Psoas muscle (tissue), 8 donors: ENCODE results near the gene CNKSR3. TPM values are rescaled to one million over a fixed set of nuclear protein-coding genes. Genes with fewer than 3 reads are reported as not detected.

ENCODE experiments used
- ATAC-seq, 4 donors: fragments of 200-7000 bp; cut with Tn5 transposase; one replicate each; pipeline ENCODE4 v1.9.1; 2020; ENCODE audit warnings: moderate library complexity in 3 of 4, mild to moderate bottlenecking in 2 of 4
- DNase-seq, 2 donors: peaks; one replicate each; pipeline ENCODE4 v3.0.0-alpha.2; 2020
- H3K27ac ChIP-seq: fragments of 200-600 bp; one replicate; pipeline ENCODE4 v1.8.0; 2022
- H3K27me3 ChIP-seq, 3 donors: fragments of 200-600 bp in 1 of 3; one replicate each; pipeline versions ENCODE4 v1.6.1 to v1.8.0; 2013 to 2022; ENCODE audit warnings: low read length in 2 of 3, mild to moderate bottlenecking in 2 of 3, moderate library complexity in 1 of 3; ENCODE audit not compliant: insufficient read depth in 3 of 3
- H3K36me3 ChIP-seq, 2 donors: fragments of 200-600 bp in 1 of 2; one replicate each; pipeline versions ENCODE4 v1.6.1 to v1.8.0; 2013 to 2022; ENCODE audit warnings: low read depth in 1 of 2, mild to moderate bottlenecking in 1 of 2, moderate library complexity in 1 of 2; ENCODE audit not compliant: insufficient read depth in 1 of 2
- H3K4me1 ChIP-seq: fragments of 200-600 bp; one replicate; pipeline ENCODE4 v1.8.0; 2022
- H3K4me3 ChIP-seq: fragments of 200-600 bp; one replicate; pipeline ENCODE4 v1.8.0; 2022; ENCODE audit warnings: mild to moderate bottlenecking
- H3K9me3 ChIP-seq: fragments of 200-600 bp; one replicate; pipeline ENCODE4 v1.8.0; 2022
- WGBS, 3 donors: extraction: QIAGEN DNeasy Blood & Tissue Kit; methylation state at CpG; one replicate each; pipeline versions ENCODE4 v1.1.6 to v1.1.7; 2013; 5-methylcytosine and 5-hydroxymethylcytosine counted together
- intact Hi-C, 2 donors: fragments of 100-400 bp; cut with DNase I; formaldehyde crosslinking; loops; one replicate each; pipeline versions ENCODE4 v1.11.0 to v1.14.2; 2022
- polyA plus RNA-seq, 3 donors: library from polyadenylated mRNA; stranded (reverse); fragments of 200-250 nt; gene quantifications; one replicate each; pipeline ENCODE4 v1.2.3, GENCODE V29; 2013
- total RNA-seq, 4 donors: library from RNA; stranded (reverse); fragmentation: NEBNext Ultra II Directional in 2 of 4; extraction: Animal tissue kit (Norgen Biotek cat#: 25700) in 2 of 4; gene quantifications; one replicate each; pipeline versions ENCODE4 v1.2.1 to v1.2.4, GENCODE V29; 2021 to 2023
- TF ChIP-seq, protein P1 (sequence below): fragments of 200-600 bp; IDR thresholded peaks from one replicate; pipeline ENCODE4 v1.8.0; 2022; ENCODE audit warnings: antibody characterized with exemption
- donor health status: healthy with polysubstance abuse.
- donor health status: DM: no; HTN: no; CAD: no; lungs with moderate emphysema.
- donor health status: Bipolar disorder and iron deficiency.
- donor health status: healthy.
- donor health status: DM: yes; HTN: yes; CAD: no.
- donor health status: DM: no; HTN: no; CAD: no.
- donor health status: DM: no; HTN: no; CAD: no.
- donor health status: DM: yes; HTN: yes; CAD: no.

The CNKSR3 gene
- total and polyA plus RNA-seq, 7 donors: 0.90 to 4.7 (median 2.3) TPM

DNA sequence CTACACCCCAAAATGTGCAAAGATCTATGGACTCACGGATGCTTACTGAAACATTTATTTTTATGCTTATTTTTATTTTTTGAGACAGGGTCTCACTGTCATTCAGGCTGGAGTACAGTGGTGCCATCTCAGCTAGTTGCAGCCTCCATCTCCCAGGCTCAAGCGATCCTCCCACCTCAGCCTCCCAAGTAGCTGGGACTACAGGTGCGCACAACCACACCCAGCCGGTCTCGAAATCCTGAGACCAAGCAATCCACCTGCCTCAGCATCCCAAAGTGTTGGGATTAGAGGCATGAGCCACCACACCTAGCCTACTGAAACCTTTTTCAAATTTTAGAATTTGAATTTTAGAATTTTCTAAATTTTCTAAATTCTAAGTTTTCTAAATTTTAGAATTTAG is 103.0 kb downstream of the CNKSR3 start:
- no peak overlapping the region for H3K27ac ChIP-seq
- TF ChIP-seq, protein P1, sequence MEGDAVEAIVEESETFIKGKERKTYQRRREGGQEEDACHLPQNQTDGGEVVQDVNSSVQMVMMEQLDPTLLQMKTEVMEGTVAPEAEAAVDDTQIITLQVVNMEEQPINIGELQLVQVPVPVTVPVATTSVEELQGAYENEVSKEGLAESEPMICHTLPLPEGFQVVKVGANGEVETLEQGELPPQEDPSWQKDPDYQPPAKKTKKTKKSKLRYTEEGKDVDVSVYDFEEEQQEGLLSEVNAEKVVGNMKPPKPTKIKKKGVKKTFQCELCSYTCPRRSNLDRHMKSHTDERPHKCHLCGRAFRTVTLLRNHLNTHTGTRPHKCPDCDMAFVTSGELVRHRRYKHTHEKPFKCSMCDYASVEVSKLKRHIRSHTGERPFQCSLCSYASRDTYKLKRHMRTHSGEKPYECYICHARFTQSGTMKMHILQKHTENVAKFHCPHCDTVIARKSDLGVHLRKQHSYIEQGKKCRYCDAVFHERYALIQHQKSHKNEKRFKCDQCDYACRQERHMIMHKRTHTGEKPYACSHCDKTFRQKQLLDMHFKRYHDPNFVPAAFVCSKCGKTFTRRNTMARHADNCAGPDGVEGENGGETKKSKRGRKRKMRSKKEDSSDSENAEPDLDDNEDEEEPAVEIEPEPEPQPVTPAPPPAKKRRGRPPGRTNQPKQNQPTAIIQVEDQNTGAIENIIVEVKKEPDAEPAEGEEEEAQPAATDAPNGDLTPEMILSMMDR: no peak
- no peaks in the 10 kb centered on the region for H3K27me3 ChIP-seq
- intact Hi-C loops: no loop called here
- H3K4me3 ChIP-seq: no peak overlapping the region
- H3K4me1 ChIP-seq: peaks cover 33% of the 10 kb centered on the region
- no peaks in the 10 kb centered on the region for H3K9me3 ChIP-seq
- H3K36me3 ChIP-seq: peaks cover 2 to 7% of the 10 kb centered on the region in 2 donors
- 96 to 99% (median 98%) methylated on average over 5 of the region's 5 CpGs for WGBS, 3 donors
- no peak for ATAC-seq
- DNase-seq: no peak

DNA sequence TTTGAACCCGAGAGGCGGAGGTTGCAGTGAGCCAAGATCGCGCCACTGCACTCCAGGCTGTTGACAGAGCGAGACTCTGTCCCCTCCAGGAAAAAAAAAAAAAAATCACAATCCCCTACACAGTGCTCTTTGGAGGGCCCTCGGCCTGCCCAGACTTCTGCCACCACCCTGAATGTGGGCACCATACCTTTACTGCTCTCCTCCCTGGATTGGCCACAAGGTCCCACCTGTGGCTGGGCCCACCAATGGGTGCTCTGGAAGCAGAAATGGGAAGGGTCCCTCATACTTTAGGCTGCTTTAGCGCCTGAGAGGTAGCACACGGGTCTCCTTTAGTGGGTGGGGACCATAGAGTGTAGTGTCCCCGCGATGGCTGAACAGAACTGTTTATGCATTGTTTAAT is 103.6 kb downstream of the CNKSR3 start:
- Histone ChIP-seq H3K4me1 (peaks cover 31% of the 10 kb centered on the region), H3K27me3 (no peaks in the 10 kb centered on the region), H3K4me3 (no peak overlapping the region), H3K9me3 (no peaks in the 10 kb centered on the region), H3K36me3 (peaks cover 2 to 7% of the 10 kb centered on the region in 2 donors), H3K27ac (no peak overlapping the region)
- WGBS, 3 donors: 96 to 98% (median 97%) methylated on average over 10 of the region's 10 CpGs
- ATAC-seq: no peak
- TF ChIP-seq, protein P1: no peak
- DNase-seq: no peak
- intact Hi-C loops: no loop called here

DNA sequence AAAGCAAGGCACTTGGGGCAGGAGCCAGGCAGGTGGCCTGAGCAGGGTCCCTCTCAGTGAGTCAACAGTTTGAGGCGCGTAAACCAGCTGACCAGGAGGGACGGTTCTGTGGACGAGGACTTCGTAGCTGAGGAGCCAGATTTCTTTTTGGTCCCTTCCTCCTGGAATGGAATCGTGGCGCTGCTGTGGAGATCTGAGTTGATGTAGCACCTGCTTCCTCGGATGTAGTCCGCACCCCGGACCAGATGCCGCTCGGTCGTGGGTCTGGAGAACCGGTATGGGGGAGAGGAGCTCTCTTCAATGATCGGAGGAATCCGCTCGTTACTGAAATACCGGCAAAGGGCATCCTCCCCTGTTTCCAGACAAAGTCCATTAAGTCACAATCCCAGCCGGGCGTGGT is 104.2 kb downstream of the CNKSR3 start:
- no peaks in the 10 kb centered on the region for H3K9me3 ChIP-seq
- peaks cover 2 to 7% of the 10 kb centered on the region in 2 donors for H3K36me3 ChIP-seq
- ATAC-seq: no peak
- no peak overlapping the region for H3K27ac ChIP-seq
- DNase-seq: no peak
- H3K4me3 ChIP-seq: no peak overlapping the region
- intact Hi-C loops: no loop called here
- H3K27me3 ChIP-seq: no peaks in the 10 kb centered on the region
- 93 to 98% (median 97%) methylated on average over 20 of the region's 20 CpGs for WGBS, 3 donors
- TF ChIP-seq, protein P1: no peak
- peaks cover 25% of the 10 kb centered on the region for H3K4me1 ChIP-seq

DNA sequence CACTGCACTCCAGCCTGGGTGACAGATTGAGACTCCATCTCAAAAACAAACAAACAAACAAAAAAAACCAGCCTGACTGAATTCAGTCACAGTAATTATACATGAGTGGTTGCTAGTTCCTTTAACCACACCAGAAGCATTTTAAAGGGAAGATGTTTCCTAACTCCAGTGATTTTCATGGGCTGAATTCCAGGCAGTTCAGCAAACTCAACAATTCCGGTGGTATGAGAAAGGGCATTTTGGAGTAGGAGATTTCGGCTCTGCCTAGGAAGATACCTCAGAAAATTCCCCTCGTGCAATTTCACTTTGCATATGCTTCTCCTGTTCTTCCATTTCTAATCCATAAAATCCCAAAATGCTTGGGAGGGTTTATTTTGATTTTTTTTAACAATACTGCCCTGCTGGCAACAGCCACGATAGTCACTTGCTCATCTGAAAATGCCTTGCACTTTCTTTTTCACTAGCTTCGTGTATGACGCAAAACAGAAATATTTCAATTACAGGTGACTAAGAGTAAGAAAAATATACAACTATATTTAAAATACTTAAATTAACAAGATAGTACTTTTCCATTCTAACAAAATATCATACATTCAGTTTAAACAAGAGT is 105.6 kb downstream of the CNKSR3 start:
- DNase-seq: no peak
- WGBS, 3 donors: 70 to 85% (median 74%) methylated on average over 6 of the region's 6 CpGs

More for the DNA sequence above, 105.6 kb downstream of the CNKSR3 start:
- Histone ChIP-seq H3K27me3 (no peaks in the 10 kb centered on the region), H3K36me3 (peaks cover 6 to 7% of the 10 kb centered on the region in 2 donors), H3K4me1 (peaks cover 11% of the 10 kb centered on the region), H3K9me3 (no peaks in the 10 kb centered on the region), H3K4me3 (no peak overlapping the region), H3K27ac (no peak overlapping the region)
- TF ChIP-seq, protein P1: no peak
- intact Hi-C loops: no loop called here
- ATAC-seq: no peak
